T-cell (primary cell): ENCODE results near the gene ZNF701. TPM values are rescaled to one million over a fixed set of nuclear protein-coding genes. Genes with fewer than 3 reads are reported as not detected.

Experiments
- ATAC-seq, 4 experiments: fragments of 200-7000 bp in 3 of 4; fragments of 150-1000 bp in 1 of 4; cut with Tn5 transposase; replicated peaks in 1 of 4; 1 replicate in 3 of 4; 2 replicates in 1 of 4; pipeline ENCODE4 v1.10.0; 2021; ENCODE audit warnings: moderate library complexity in 3 of 4, mild to moderate bottlenecking in 2 of 4, moderate number of reproducible peaks in 1 of 4
- CTCF ChIA-PET, 2 donors: fragments of 300-600 bp; sonication (Branson Sonifier 250); formaldehyde crosslinking; loops; one replicate each; lab custom pipeline; 2022; ENCODE audit warnings: antibody characterized with exemption in 2 of 2; lab: Charles Lee
- POLR2A ChIA-PET, 2 donors: fragments of 300-600 bp; sonication (Branson Sonifier 250); formaldehyde crosslinking; loops; one replicate each; lab custom pipeline; 2022; ENCODE audit warnings: antibody characterized with exemption in 2 of 2; lab: Charles Lee
- DNase-seq, 35 experiments: peaks; one replicate each; pipeline versions ENCODE4 v3.0.0 to v3.0.0-alpha.2; 2013 to 2023
- H3K27ac ChIP-seq: one replicate; pipeline ENCODE4 v1.5.1; 2013; ENCODE audit warnings: low read length
- H3K27me3 ChIP-seq, 2 experiments: replicated peaks in 1 of 2; 1 replicate in 1 of 2; 2 replicates in 1 of 2; pipeline versions ENCODE4 v1.6.1 to v1.7.0; 2013; ENCODE audit warnings: low read length in 1 of 2, mixed read lengths in 1 of 2; ENCODE audit not compliant: control insufficient read depth in 2 of 2, insufficient read depth in 2 of 2; ENCODE audit errors: extremely low read depth in 1 of 2
- H3K36me3 ChIP-seq, 2 donors: 1 replicate in 1 of 2; 2 replicates in 1 of 2; pipeline versions ENCODE4 v1.6.1 to v1.7.0; 2013; ENCODE audit warnings: low read length in 1 of 2; ENCODE audit not compliant: control insufficient read depth in 2 of 2, insufficient read depth in 1 of 2; ENCODE audit errors: extremely low read depth in 1 of 2
- H3K4me1 ChIP-seq, 2 experiments: 1 replicate in 1 of 2; 2 replicates in 1 of 2; pipeline versions ENCODE4 v1.6.1 to v1.7.0; 2013; ENCODE audit warnings: low read length in 2 of 2, mixed read lengths in 1 of 2; ENCODE audit not compliant: insufficient read depth in 2 of 2, control insufficient read depth in 1 of 2; ENCODE audit errors: extremely low read depth in 1 of 2
- H3K4me3 ChIP-seq, 2 donors: 1 replicate in 1 of 2; 2 replicates in 1 of 2; pipeline versions ENCODE4 v1.5.1 to v1.7.0; 2013; ENCODE audit warnings: mild to moderate bottlenecking in 2 of 2, low read length in 1 of 2, moderate library complexity in 1 of 2; ENCODE audit not compliant: control insufficient read depth in 1 of 2; ENCODE audit errors: extremely low read depth in 1 of 2
- H3K9me3 ChIP-seq: 2 replicates; pipeline ENCODE4 v1.7.0; 2013
- H3K27ac Mint-ChIP-seq, 2 donors: one replicate each; pipeline ENCODE4 v1.8.0; 2020 to 2021; ENCODE audit warnings: mild to moderate bottlenecking in 2 of 2, mixed read lengths in 2 of 2
- H3K27me3 Mint-ChIP-seq, 2 donors: one replicate each; pipeline ENCODE4 v1.8.0; 2021 to 2022; ENCODE audit warnings: mixed read lengths in 2 of 2
- H3K36me3 Mint-ChIP-seq: one replicate; pipeline ENCODE4 v1.8.0; 2021; ENCODE audit warnings: mixed read lengths
- H3K4me1 Mint-ChIP-seq, 3 donors: one replicate each; pipeline ENCODE4 v1.8.0; 2020 to 2022; ENCODE audit warnings: mixed read lengths in 3 of 3, mild to moderate bottlenecking in 1 of 3
- H3K4me3 Mint-ChIP-seq, 3 donors: one replicate each; pipeline ENCODE4 v1.8.0; 2020 to 2022; ENCODE audit warnings: mild to moderate bottlenecking in 3 of 3, mixed read lengths in 3 of 3, moderate library complexity in 3 of 3
- H3K9me3 Mint-ChIP-seq, 3 donors: one replicate each; pipeline ENCODE4 v1.8.0; 2020 to 2022; ENCODE audit warnings: mixed read lengths in 3 of 3
- WGBS: methylation state at CpG from one replicate; pipeline ENCODE4 v1.1.5; 2013; ENCODE audit warnings: missing lambda C conversion rate; ENCODE audit not compliant: insufficient coverage; 5-methylcytosine and 5-hydroxymethylcytosine counted together
- total RNA-seq, 35 experiments: library from RNA in 6 of 35; stranded (reverse) in 6 of 35; fragments of 120-200 nt in 1 of 35; gene quantifications; one replicate each; pipeline versions ENCODE4 v1.2.1 to v1.2.4 and lab custom pipeline; 2013 to 2026

The ZNF701 gene
- total RNA-seq: 10 to 100 TPM; 18.5 to 39.4 (median 35.7) TPM
- total RNA-seq (2013): 42.2 TPM
- total RNA-seq (lab: John Stamatoyannopoulos, UW): 10.2 to 55.6 (median 18.0) reads per million in 29 experiments

DNA sequence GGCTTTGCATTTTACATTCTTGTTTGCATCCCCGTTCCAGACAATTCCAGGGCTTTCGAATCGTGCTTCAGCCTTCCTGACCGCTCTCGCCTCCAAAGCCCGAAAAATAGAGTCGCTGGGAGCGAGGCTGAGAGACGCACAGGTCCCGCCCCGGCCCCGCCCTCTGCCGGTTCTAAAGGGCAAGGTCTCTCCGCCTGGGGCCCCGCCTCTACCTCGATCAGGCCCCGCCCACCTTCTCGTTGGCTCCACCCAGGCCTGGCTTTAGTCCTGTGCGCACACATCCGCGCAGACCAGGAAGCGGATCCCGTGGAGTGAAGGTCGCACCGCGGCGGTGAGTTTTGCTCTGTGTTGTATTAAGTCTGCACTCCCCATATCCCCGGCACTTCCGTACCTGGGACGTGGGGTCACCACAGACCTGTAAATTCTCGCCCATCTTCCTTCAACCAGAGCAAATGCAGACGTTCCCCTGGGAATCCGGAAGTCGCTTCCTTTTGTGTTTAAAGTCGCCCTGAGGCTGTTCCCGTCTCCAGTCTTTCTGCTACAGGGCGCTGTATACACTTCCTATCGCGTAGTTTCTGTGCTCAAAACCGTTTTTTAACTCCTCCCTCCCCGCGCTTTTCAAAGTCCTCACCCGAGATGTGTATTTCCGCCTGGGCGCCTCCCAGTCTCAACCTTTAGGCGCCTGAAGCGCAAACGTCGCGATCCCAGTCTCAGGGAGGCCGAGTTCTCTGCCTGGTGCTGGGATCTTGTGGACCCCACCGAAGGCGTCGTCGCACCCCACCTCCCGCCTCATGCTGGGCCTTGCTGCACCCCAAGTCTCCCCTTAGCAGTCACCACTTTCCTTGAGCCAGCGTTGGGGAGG lies at the start of gene ZNF701:
TSS of gene ZNF701 (plus strand) at position 288 of the 862 bp plus-strand sequence. CDS start 3,861 bp downstream, outside the sequence.
- ChIA-PET POLR2A (no interaction called here), CTCF (no interaction called here)
- Histone ChIP-seq H3K4me3 (peak within 1 kb of the TSS; percentile 65 to 84), H3K27me3 (no peaks in the 10 kb centered on the region), H3K27ac (peak within 1 kb of the TSS; percentile 64), H3K36me3 (peaks cover 10 to 23% of the 10 kb centered on the region in 2 donors), H3K9me3 (no peaks in the 10 kb centered on the region), H3K4me1 (peaks cover 7 to 16% of the 10 kb centered on the region in 2 experiments)
- Mint-ChIP-seq H3K27me3 (no peaks in the 10 kb centered on the region), H3K36me3 (peaks cover 58% of the 10 kb centered on the region), H3K9me3 (peaks cover 0 to 36% (median 29%) of the 10 kb centered on the region in 3 donors), H3K4me3 (peak within 1 kb of the TSS; percentile 87 to 97 (median 90)), H3K4me1 (peaks cover 26 to 43% (median 34%) of the 10 kb centered on the region in 3 donors), H3K27ac (peak within 1 kb of the TSS; percentile 91)
- peak; percentile 95 to 99 (median 98) for ATAC-seq
- peak; percentile 85 to 99 (median 93) for DNase-seq
- 1% methylated on average over 49 of the region's 57 CpGs for WGBS

DNA sequence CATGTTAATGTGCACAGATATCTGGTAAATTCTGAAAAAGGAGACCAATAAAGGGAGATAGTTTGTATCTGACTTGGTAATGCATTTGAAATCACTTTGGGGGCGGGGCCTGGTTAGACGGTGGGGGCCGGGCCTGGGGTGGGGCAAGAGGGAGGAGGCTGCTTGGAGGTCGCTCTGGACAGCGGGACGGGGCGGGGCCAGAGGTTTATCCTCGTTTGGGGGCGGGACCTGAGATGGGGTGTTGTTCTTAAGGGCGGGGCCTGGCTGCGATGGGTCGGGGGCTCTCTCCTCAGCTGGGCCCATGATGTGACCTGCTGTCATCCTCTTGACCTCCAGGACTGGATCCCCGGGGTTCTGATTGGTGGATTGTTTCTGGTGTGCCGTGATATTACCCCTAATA lies 47.5 kb upstream of the ZNF701 start:
- H3K9me3 Mint-ChIP-seq: peaks cover 7 to 31% (median 21%) of the 10 kb centered on the region in 3 donors
- no peak overlapping the region for H3K27ac ChIP-seq
- ChIA-PET CTCF (no interaction called here), POLR2A (no interaction called here)
- no peak overlapping the region for H3K27ac Mint-ChIP-seq
- peaks cover 4 to 7% (median 6%) of the 10 kb centered on the region in 3 donors for H3K4me1 Mint-ChIP-seq
- peaks cover 0 to 7% of the 10 kb centered on the region in 2 experiments for H3K4me1 ChIP-seq
- no peaks in the 10 kb centered on the region for H3K9me3 ChIP-seq
- no peaks in the 10 kb centered on the region for H3K36me3 Mint-ChIP-seq
- H3K27me3 ChIP-seq: peaks cover 0 to 8% of the 10 kb centered on the region in 2 experiments
- ATAC-seq (no peak), DNase-seq (no peak)
- H3K4me3 ChIP-seq: no peak overlapping the region
- peaks cover 7 to 10% of the 10 kb centered on the region in 2 donors for H3K27me3 Mint-ChIP-seq
- no peak overlapping the region for H3K4me3 Mint-ChIP-seq
- no peaks in the 10 kb centered on the region for H3K36me3 ChIP-seq
- 94% methylated on average over 8 of the region's 14 CpGs for WGBS

DNA sequence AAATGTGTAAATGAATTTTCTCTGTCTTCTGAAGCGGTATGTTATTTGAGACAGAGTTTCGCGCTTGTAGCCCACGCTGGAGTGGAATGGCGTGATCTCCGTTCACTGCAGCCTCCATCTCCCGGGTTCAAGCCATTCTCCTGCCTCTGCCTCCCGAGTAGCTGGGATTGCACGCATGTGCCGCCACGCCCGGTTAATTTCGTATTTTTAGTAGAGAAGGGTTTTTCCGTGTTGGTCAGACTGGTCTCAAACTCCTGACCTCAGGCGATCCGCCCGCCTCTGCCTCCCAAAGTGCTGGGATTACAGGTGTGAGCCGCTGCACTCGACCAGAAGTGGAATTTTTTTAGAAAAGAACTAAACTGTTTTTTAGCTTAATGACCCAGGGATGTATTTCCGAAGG lies 46.0 kb upstream of the ZNF701 start:
- CTCF ChIA-PET: no interaction called here
- H3K27me3 Mint-ChIP-seq: peaks cover 2 to 10% of the 10 kb centered on the region in 2 donors

GRCh38 chr19:52527134-52527955 lies 42.7 kb upstream of the ZNF701 start, which contains the start of gene ZNF808:
TSS of gene ZNF808 (plus strand) at chr19:52527668. CDS start at chr19:52543285, 15,617 bp downstream.
- ATAC-seq: peak; percentile 93 to 97 (median 96)

More for the DNA sequence above, 46.0 kb upstream of the ZNF701 start:
- POLR2A ChIA-PET: no interaction called here
- no peak overlapping the region for H3K4me3 Mint-ChIP-seq
- no peaks in the 10 kb centered on the region for H3K36me3 ChIP-seq
- ATAC-seq (no peak), DNase-seq (no peak)
- no peaks in the 10 kb centered on the region for H3K36me3 Mint-ChIP-seq
- 92% methylated on average over 13 of the region's 20 CpGs for WGBS
- peaks cover 7 to 27% (median 15%) of the 10 kb centered on the region in 3 donors for H3K9me3 Mint-ChIP-seq
- H3K27ac ChIP-seq: no peak overlapping the region
- no peaks in the 10 kb centered on the region for H3K9me3 ChIP-seq
- no peak overlapping the region for H3K27ac Mint-ChIP-seq
- no peak overlapping the region for H3K4me3 ChIP-seq
- peaks cover 3 to 22% of the 10 kb centered on the region in 2 experiments for H3K4me1 ChIP-seq
- H3K27me3 ChIP-seq: peaks cover 0 to 4% of the 10 kb centered on the region in 2 experiments
- peaks cover 17 to 21% (median 18%) of the 10 kb centered on the region in 3 donors for H3K4me1 Mint-ChIP-seq

DNA sequence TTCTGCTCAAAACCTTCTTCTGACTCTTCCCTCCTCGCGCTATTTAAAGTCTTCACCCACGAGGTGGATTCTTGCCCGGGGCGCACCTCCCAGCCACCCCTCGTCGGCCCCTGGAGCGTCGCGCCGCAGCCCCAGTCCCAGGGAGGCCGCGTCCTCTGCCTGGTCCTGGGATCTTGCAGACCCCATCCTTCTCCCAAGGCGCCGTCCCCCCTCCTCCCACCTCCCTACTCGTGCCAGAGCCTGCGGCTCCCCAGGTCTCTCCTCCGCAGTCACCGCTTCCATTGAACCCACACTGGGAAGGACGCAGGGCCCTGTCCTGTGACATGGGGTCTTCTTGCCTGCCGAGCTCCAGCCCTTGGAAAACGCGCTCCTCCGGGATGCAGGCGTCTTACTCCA lies 42.1 kb upstream of the ZNF701 start:
- peaks cover 28 to 40% (median 38%) of the 10 kb centered on the region in 3 donors for H3K4me1 Mint-ChIP-seq
- peak overlapping the region; percentile 93 to 97 for H3K4me3 ChIP-seq
- CTCF ChIA-PET: no interaction called here
- H3K36me3 ChIP-seq: no peaks in the 10 kb centered on the region
- DNase-seq: no peak
- H3K36me3 Mint-ChIP-seq: peaks cover 10% of the 10 kb centered on the region
- no peaks in the 10 kb centered on the region for H3K27me3 Mint-ChIP-seq
- H3K27me3 ChIP-seq: no peaks in the 10 kb centered on the region
- WGBS: 3% methylated on average over 23 of the region's 25 CpGs
- peak overlapping the region; percentile 95 to 98 (median 97) for H3K4me3 Mint-ChIP-seq
- H3K9me3 ChIP-seq: no peaks in the 10 kb centered on the region
- peaks cover 0 to 5% (median 0%) of the 10 kb centered on the region in 3 donors for H3K9me3 Mint-ChIP-seq
- peaks cover 3 to 26% of the 10 kb centered on the region in 2 experiments for H3K4me1 ChIP-seq
- peak overlapping the region; percentile 97 to 99 for H3K27ac Mint-ChIP-seq
- POLR2A ChIA-PET: no interaction called here
- H3K27ac ChIP-seq: peak overlapping the region; percentile 85
- peak in 2 of 4 experiments; percentile 6 to 13 for ATAC-seq

More at GRCh38 chr19:52527134-52527955, 42.7 kb upstream of the ZNF701 start, which contains the start of gene ZNF808:
- peaks cover 3 to 26% of the 10 kb centered on the region in 2 experiments for H3K4me1 ChIP-seq
- Mint-ChIP-seq H3K27me3 (no peaks in the 10 kb centered on the region), H3K9me3 (peaks cover 0 to 6% (median under 1%) of the 10 kb centered on the region in 3 donors), H3K4me3 (peak within 1 kb of the TSS; percentile 95 to 98 (median 97)), H3K27ac (peak within 1 kb of the TSS; percentile 97 to 99), H3K36me3 (peaks cover 6% of the 10 kb centered on the region), H3K4me1 (peaks cover 27 to 38% (median 37%) of the 10 kb centered on the region in 3 donors)
- POLR2A ChIA-PET: interaction anchor here (0.6 to 0.7 kb wide), 2 partner anchors 219 to 261 kb away, joined by 5 to 7 read pairs; no protein-coding TSS in a partner anchor
- DNase-seq: peak; percentile 87 to 99 (median 96)
- CTCF ChIA-PET: no interaction called here
- H3K4me3 ChIP-seq: peak within 1 kb of the TSS; percentile 93 to 97
- peak within 1 kb of the TSS; percentile 85 for H3K27ac ChIP-seq
- no peaks in the 10 kb centered on the region for H3K9me3 ChIP-seq
- no peaks in the 10 kb centered on the region for H3K36me3 ChIP-seq
- peaks cover 0 to under 1% of the 10 kb centered on the region in 2 experiments for H3K27me3 ChIP-seq
- 0% methylated on average over 33 of the region's 54 CpGs for WGBS
